DMS53 treated with DMSO at 0.1 percent for 48 hours (cell line): Measurements from ENCODE around the gene NDOR1.
A peak's percentile ranks its signal among the peaks of the same experiment; 100 is the strongest.

Source experiments
- DNase-seq: peaks from one replicate; lab custom pipeline; 2025; ENCODE audit not compliant: unreplicated experiment; lab: John Stamatoyannopoulos, UW

NDOR1 gene

GRCh38 chr9:137205126-137206069 is at the start of gene NDOR1, which contains the start of gene TMEM203:
Gene NDOR1 (plus strand): TSS chr9:137205700. CDS start chr9:137205778, 78 bp downstream.
Gene TMEM203 (minus strand): TSS chr9:137205648. CDS start chr9:137205414, 234 bp downstream.
- DNase-seq: peak; percentile 61

GRCh38 chr9:137156567-137157375 is 48.7 kb upstream of the NDOR1 start:
- DNase-seq: no peak

GRCh38 chr9:137157618-137158415 is 47.7 kb upstream of the NDOR1 start:
- no peak for DNase-seq

GRCh38 chr9:137158625-137159024 is 46.9 kb upstream of the NDOR1 start:
- DNase-seq: peak; percentile 24

GRCh38 chr9:137159105-137160053 is 46.1 kb upstream of the NDOR1 start:
- no peak for DNase-seq

- no peak for DNase-seq
Measured at GRCh38 chr9:137160054-137160425, 45.5 kb upstream of the NDOR1 start.

- peak; percentile 73 for DNase-seq
Measured at GRCh38 chr9:137160716-137161557, 44.6 kb upstream of the NDOR1 start.

- peak; percentile 66 for DNase-seq
Measured at GRCh38 chr9:137161558-137162486, 43.7 kb upstream of the NDOR1 start.

- DNase-seq: peak; percentile 70
Measured at GRCh38 chr9:137162505-137163364, 42.8 kb upstream of the NDOR1 start.

GRCh38 chr9:137163365-137163715 is 42.2 kb upstream of the NDOR1 start:
- DNase-seq: no peak

- DNase-seq: no peak
Measured at GRCh38 chr9:137163805-137164204, 41.7 kb upstream of the NDOR1 start.

- DNase-seq: no peak
Measured at GRCh38 chr9:137164370-137165249, 40.9 kb upstream of the NDOR1 start.

GRCh38 chr9:137165250-137165836 is 40.2 kb upstream of the NDOR1 start:
- no peak for DNase-seq

- DNase-seq: no peak
Measured at GRCh38 chr9:137166380-137167229, 38.9 kb upstream of the NDOR1 start.

GRCh38 chr9:137167277-137167746 is 38.2 kb upstream of the NDOR1 start:
- DNase-seq: no peak
